ENCODE results near the gene OR4N2. TPM values are rescaled to one million over a fixed set of nuclear protein-coding genes. Genes with fewer than 3 reads are reported as not detected.
"Not testable (repeated sequence)": the region's sequence is repeated elsewhere in the genome, so short reads cannot be mapped to it uniquely, and the experiment has no call there.

OR4N2 gene
- polyA plus RNA-seq, 1 of the 3 experiments (the other 2 are of a cell fraction): not detected

- Histone ChIP-seq H3K27me3 (ENCODE audit: insufficient read depth) (no peaks in the 10 kb centered on the region), H3K4me1 (ENCODE audit: control insufficient read depth in 1 of 2, insufficient read depth in 2 of 2, low read depth in 1 of 2, low read length in 1 of 2) (no peaks in the 10 kb centered on the region), H3K9ac (no peak overlapping the region), H3K4me3 (ENCODE audit: low read depth in 2 of 2, low read length in 1 of 2) (no peak overlapping the region), H3K4me2 (no peak overlapping the region), H3K9me2 (no peaks in the 10 kb centered on the region), H3K9me3 (no peaks in the 10 kb centered on the region), H2AFZ (ENCODE audit: low read depth) (no peak overlapping the region), H3F3A (replicated peaks; ENCODE audit: insufficient read depth) (no peaks in the 10 kb centered on the region), H3K27ac (ENCODE audit: low read depth in 2 of 2, low read length in 1 of 2) (no peak overlapping the region; a peak in 1 of 4 replicates), H4K20me1 (ENCODE audit: insufficient read depth) (no peaks in the 10 kb centered on the region), H3K79me2 (ENCODE audit: insufficient read depth) (no peaks in the 10 kb centered on the region), H3K36me3 (replicated peaks in 1 of 2; ENCODE audit: control insufficient read depth in 1 of 2, insufficient read depth in 2 of 2, low read length in 1 of 2) (no peaks in the 10 kb centered on the region)
- CTCF ChIA-PET: no interaction called here
- DNase-seq: no peak
- WGBS (ENCODE audit: low lambda C conversion rate): 0% methylated on average over 1 of the region's 1 CpG
- TF ChIP-seq ELF1 (IDR thresholded peaks at IDR 0.05) (no peak), YY1 (IDR thresholded peaks at IDR 0.05; ENCODE audit: low read depth) (no peak)
- POLR2A ChIA-PET: no interaction called here
These were observed 19.6 kb downstream of the OR4N2 start for GRCh38 chr14:19823178-19823577.

GRCh38 chr14:19823765-19824164 is 20.2 kb downstream of the OR4N2 start:
- H2AFZ ChIP-seq (ENCODE audit: low read depth): no peak overlapping the region
- POLR2A ChIA-PET: no interaction called here

GRCh38 chr14:19827626-19828244 is 24.2 kb downstream of the OR4N2 start:
- H3K36me3 ChIP-seq (replicated peaks in 1 of 2; ENCODE audit: control insufficient read depth in 1 of 2, insufficient read depth in 2 of 2, low read length in 1 of 2); H4K20me1 ChIP-seq (ENCODE audit: insufficient read depth); POLR2A ChIA-PET; H3K79me2 ChIP-seq (ENCODE audit: insufficient read depth); H3K27me3 ChIP-seq (ENCODE audit: insufficient read depth); CTCF ChIA-PET; H3K27ac ChIP-seq (ENCODE audit: low read depth in 2 of 2, low read length in 1 of 2); H3K4me3 ChIP-seq (ENCODE audit: low read depth in 2 of 2, low read length in 1 of 2); H3K9me2 ChIP-seq; H3K4me2 ChIP-seq; H2AFZ ChIP-seq (ENCODE audit: low read depth); DNase-seq; H3F3A ChIP-seq (replicated peaks; ENCODE audit: insufficient read depth); H3K4me1 ChIP-seq (ENCODE audit: control insufficient read depth in 1 of 2, insufficient read depth in 2 of 2, low read depth in 1 of 2, low read length in 1 of 2); H3K9ac ChIP-seq; H3K9me3 ChIP-seq: not testable (repeated sequence)
- 12% methylated on average over 12 of the region's 12 CpGs for WGBS (ENCODE audit: low lambda C conversion rate)

More at GRCh38 chr14:19823765-19824164, 20.2 kb downstream of the OR4N2 start:
- no peak overlapping the region for H3K4me3 ChIP-seq (ENCODE audit: low read depth in 2 of 2, low read length in 1 of 2)
- TF ChIP-seq GATA2 (CRISPR knock-in tag; IDR thresholded peaks at IDR 0.05): no peak
- TF ChIP-seq MXI1 (IDR thresholded peaks at IDR 0.05; ENCODE audit: low read depth, low read length): no peak
- no peak for TF ChIP-seq GABPA (IDR thresholded peaks at IDR 0.05; ENCODE audit: low read depth)
- TF ChIP-seq RCOR1 (IDR thresholded peaks at IDR 0.05; ENCODE audit: low read length): no peak
- no peak for TF ChIP-seq CHD2 (IDR thresholded peaks at IDR 0.05; ENCODE audit: low read length, partially characterized antibody)
- TF ChIP-seq RAD21 (IDR thresholded peaks at IDR 0.05; ENCODE audit: low read length): no peak
- TF ChIP-seq USF2 (IDR thresholded peaks at IDR 0.05; ENCODE audit: borderline replicate concordance, low read depth, low read length): no peak
- TF ChIP-seq POLR2AphosphoS5 (IDR thresholded peaks at IDR 0.05; ENCODE audit: low read depth, low read length): no peak
- TF ChIP-seq SIN3A (IDR thresholded peaks at IDR 0.05; ENCODE audit: borderline replicate concordance, low read depth, low read length): no peak
- no peak for TF ChIP-seq EZH2phosphoT487 (IDR thresholded peaks at IDR 0.05; ENCODE audit: borderline replicate concordance, low read depth)
- no peak for TF ChIP-seq NFIC (IDR thresholded peaks at IDR 0.05; ENCODE audit: borderline replicate concordance)
- no peak for TF ChIP-seq CTCF (IDR thresholded peaks at IDR 0.05)
- TF ChIP-seq TCF12 (IDR thresholded peaks at IDR 0.05): no peak
- TF ChIP-seq FOXM1 (IDR thresholded peaks at IDR 0.05; ENCODE audit: low read depth): no peak
- no peak for TF ChIP-seq TAF1 (IDR thresholded peaks at IDR 0.05; ENCODE audit: borderline replicate concordance, low read depth, low read length)
- TF ChIP-seq ZBTB33 (IDR thresholded peaks at IDR 0.05; ENCODE audit: borderline replicate concordance, low read depth): no peak
- TF ChIP-seq SMC3 (IDR thresholded peaks at IDR 0.05; ENCODE audit: low read depth, low read length): no peak
- TF ChIP-seq ELF1 (IDR thresholded peaks at IDR 0.05): no peak
- H3K4me1 ChIP-seq (ENCODE audit: control insufficient read depth in 1 of 2, insufficient read depth in 2 of 2, low read depth in 1 of 2, low read length in 1 of 2): no peaks in the 10 kb centered on the region
- no peak overlapping the region for H3K9ac ChIP-seq
- H3K27me3 ChIP-seq (ENCODE audit: insufficient read depth): no peaks in the 10 kb centered on the region
- H3K36me3 ChIP-seq (replicated peaks in 1 of 2; ENCODE audit: control insufficient read depth in 1 of 2, insufficient read depth in 2 of 2, low read length in 1 of 2): no peaks in the 10 kb centered on the region
- H3K27ac ChIP-seq (ENCODE audit: low read depth in 2 of 2, low read length in 1 of 2): no peak overlapping the region; a peak in 1 of 4 replicates
- H3K4me2 ChIP-seq: no peak overlapping the region
- H4K20me1 ChIP-seq (ENCODE audit: insufficient read depth): no peaks in the 10 kb centered on the region
- H3F3A ChIP-seq (replicated peaks; ENCODE audit: insufficient read depth): no peaks in the 10 kb centered on the region
- CTCF ChIA-PET: no interaction called here
- no peaks in the 10 kb centered on the region for H3K9me2 ChIP-seq
- no peak for DNase-seq
- 0% methylated on average over 1 of the region's 1 CpG for WGBS (ENCODE audit: low lambda C conversion rate)
- no peaks in the 10 kb centered on the region for H3K9me3 ChIP-seq
- H3K79me2 ChIP-seq (ENCODE audit: insufficient read depth): no peaks in the 10 kb centered on the region
